C4-2B (cell line): Measurements from ENCODE around the gene SNX13.
A peak's percentile ranks its signal among the peaks of the same experiment; 100 is the strongest.

Experiments used
- H3K27ac ChIP-seq: fragments of 450-650 bp; 2 replicates; pipeline ENCODE4 v1.5.1; 2017
- ZFX ChIP-seq: fragments of 450-650 bp; IDR thresholded peaks from 2 replicates; pipeline ENCODE4 v1.6.1; 2017
- TF ChIP-seq, protein P1 (sequence below): fragments of 450-650 bp; conservative IDR thresholded peaks from 2 replicates; pipeline ENCODE4 v1.5.1; 2017; ENCODE audit warnings: mild to moderate bottlenecking

Gene SNX13

DNA sequence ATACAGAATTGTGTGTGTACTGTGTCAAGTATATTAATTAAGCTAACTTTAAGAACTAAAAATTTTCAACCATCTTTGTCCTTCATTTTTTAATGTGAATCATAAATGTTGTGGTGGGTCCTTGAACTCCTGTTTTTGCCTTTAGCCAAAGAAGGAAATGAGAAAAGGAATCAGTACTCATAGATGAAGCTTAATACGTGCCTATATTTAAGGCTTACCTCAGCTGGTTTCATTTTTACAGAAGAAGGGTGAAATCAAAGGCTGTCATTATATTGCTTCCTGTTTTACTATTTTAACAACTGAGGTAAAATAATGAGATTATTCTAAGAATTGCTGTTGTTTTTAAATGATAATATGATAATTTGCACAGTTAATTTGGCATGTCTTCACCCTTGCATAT lies 6.3 kb upstream of the SNX13 start:
- TF ChIP-seq, protein P1, sequence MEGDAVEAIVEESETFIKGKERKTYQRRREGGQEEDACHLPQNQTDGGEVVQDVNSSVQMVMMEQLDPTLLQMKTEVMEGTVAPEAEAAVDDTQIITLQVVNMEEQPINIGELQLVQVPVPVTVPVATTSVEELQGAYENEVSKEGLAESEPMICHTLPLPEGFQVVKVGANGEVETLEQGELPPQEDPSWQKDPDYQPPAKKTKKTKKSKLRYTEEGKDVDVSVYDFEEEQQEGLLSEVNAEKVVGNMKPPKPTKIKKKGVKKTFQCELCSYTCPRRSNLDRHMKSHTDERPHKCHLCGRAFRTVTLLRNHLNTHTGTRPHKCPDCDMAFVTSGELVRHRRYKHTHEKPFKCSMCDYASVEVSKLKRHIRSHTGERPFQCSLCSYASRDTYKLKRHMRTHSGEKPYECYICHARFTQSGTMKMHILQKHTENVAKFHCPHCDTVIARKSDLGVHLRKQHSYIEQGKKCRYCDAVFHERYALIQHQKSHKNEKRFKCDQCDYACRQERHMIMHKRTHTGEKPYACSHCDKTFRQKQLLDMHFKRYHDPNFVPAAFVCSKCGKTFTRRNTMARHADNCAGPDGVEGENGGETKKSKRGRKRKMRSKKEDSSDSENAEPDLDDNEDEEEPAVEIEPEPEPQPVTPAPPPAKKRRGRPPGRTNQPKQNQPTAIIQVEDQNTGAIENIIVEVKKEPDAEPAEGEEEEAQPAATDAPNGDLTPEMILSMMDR, result no peak
- no peak for TF ChIP-seq ZFX
- no peak overlapping the region for H3K27ac ChIP-seq

DNA sequence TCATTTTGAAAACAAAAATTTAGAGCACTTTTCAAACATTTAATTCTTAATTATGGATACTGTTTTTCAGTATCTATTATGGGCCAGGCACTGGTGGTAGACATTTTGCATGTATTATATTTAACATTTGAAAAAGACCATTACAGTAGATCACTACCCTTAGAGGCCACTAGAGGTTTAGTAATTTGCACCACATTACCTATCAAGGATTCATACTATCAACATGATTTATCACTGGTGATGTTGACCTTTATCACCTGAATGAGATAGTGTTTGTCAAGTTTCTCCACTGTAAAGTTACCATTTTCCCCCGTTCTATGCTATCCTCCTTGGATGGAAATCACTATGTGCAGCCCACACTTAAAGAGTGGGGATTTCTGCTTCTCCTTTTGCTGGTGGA lies 4.4 kb upstream of the SNX13 start:
- TF ChIP-seq, protein P1, result no peak; the same call in 1 of the 2 replicates
- no peak for TF ChIP-seq ZFX
- no peak overlapping the region for H3K27ac ChIP-seq

DNA sequence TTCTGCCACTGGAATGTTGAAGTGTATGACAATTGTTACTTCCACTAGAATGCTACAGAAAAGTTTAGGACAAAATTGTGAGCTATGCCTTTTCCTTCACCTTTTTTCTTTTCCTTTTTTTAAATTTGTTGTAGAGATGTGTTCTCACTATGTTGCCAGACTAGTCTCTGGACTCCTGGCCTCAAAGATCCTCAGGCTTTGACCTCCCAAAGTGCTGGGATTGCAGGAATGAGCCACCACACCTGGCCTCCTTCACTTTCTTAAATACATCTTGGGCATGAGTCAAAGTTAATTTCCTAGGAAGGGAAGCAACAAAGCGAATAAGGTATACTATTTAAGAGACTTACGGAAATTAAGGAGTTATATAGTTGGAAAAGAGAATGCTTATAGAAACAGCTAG lies 2.7 kb upstream of the SNX13 start:
- TF ChIP-seq, protein P1, result no peak
- TF ChIP-seq ZFX, result no peak
- H3K27ac ChIP-seq, result no peak overlapping the region

DNA sequence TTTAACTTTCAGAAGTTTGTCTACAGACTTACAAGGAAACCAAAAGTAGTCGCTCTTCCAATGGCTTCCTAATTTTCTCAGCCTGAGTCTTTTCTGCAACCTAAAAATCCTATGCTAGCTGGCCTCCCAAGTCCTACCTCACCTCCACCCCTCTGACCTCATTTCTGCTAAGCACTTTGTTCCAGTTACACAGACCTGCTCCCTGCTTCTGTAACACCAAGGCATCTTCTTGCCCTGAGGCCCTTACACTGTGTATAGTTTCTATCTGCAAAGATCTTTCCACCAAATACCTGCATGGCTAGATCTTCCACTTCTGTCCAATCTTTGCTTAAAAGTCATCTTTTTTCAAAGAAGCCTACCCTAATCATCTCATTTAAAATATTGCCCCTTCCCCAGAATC lies 1.9 kb upstream of the SNX13 start:
- TF ChIP-seq, protein P1, result no peak
- no peak for TF ChIP-seq ZFX
- no peak overlapping the region for H3K27ac ChIP-seq

DNA sequence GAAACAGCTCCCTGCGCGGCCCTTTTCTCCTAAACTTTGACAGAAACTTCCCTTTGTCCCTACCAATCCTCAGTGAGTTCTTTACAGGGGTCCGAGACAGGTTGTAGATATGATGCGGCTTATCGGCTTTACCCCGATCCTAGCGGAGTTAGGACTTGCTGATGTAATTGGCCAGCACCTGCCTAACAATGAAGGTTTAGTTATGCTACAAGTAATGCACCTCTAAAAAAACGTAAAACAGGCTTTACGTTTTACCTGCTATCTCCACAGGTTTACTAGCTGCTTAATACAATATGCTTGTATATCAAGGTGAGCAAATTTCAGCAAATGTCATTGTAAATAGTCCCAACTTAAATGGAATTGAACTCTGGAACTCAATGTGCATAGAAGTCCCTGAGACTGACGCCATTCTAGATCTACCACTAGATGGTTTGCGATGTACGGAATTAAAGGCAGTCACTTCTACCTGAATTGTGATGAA lies 697 bp upstream of the SNX13 start:
- peak overlapping the region; percentile 89 for H3K27ac ChIP-seq
- no peak for TF ChIP-seq ZFX

DNA sequence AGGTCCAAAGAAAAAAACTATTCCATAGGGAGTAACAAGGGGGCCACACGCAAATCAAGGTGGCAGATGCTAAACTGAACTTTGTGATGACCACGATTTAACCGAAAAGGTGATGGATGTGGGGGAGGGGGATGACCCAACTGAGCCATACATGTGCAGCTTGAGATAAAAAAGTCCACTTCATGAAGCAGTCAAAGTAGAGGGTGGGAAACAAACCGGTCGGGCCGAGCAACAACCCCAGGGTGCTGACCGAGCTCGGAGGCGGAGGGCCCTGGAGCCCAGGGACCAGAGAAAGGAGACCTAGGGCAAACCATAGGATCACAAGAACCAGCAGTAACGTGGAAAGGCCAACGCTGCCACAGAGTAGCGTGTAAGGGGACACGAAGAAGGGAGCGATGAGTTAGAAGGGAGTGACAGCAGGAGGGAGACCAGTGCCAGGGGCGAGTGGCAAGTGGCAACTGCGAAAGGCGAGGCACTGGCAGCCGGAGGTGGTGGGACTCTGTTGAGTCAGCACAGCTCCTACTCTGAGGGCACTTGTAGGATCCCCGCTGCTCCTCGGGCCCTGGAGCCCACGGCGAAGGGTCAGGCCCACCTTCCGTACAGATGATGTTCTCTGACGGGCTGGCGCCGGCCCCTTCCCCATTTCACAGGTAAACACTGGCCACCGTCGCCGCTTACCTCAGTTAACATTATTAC lies 540 bp downstream of the SNX13 start:
- H3K27ac ChIP-seq, result peak overlapping the region; percentile 89
- no peak for TF ChIP-seq ZFX
- TF ChIP-seq, protein P1, result no peak

DNA sequence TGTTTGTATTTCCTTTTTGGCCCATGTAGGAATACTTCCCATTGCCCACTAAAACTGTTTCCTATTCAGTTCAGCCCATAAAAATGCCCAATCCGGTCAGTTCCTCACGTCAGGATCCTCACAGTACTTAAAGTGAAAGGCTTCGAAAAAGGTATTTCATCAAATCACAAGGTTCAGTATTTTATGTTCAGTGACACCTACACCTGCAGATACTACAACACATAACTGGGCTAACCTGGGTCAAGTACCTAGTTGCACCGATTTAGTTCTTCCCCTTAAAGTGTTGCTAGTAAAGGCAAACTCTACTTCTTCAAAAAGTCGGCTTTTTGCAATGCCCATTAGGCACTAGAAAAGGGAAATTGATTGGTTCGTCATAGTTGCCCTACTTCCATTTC lies 1.1 kb downstream of the SNX13 start:
- peak overlapping the region; percentile 89 for H3K27ac ChIP-seq
- no peak for TF ChIP-seq ZFX
- TF ChIP-seq, protein P1, result no peak
